WTC11 (cell line): ENCODE measurements around the gene CLN6. TPM values are rescaled to one million over a fixed set of nuclear protein-coding genes. Genes with fewer than 3 reads are reported as not detected.

Experiments
- ATAC-seq: fragments of 200-7000 bp; cut with Tn5 transposase; 2 replicates; pipeline ENCODE4 v1.10.0; 2021; ENCODE audit warnings: mild to moderate bottlenecking, moderate library complexity
- CTCF ChIA-PET: fragments of 300-600 bp; sonication (Branson Sonifier 250); formaldehyde crosslinking; loops from one replicate; lab custom pipeline; 2021; ENCODE audit warnings: antibody characterized with exemption; lab: Charles Lee
- POLR2A ChIA-PET: fragments of 350-600 bp; sonication (Branson Sonifier 250); formaldehyde crosslinking; loops from one replicate; lab custom pipeline; 2021; ENCODE audit warnings: antibody characterized with exemption; lab: Charles Lee
- DNase-seq: peaks from one replicate; pipeline ENCODE4 v3.0.0; 2021; ENCODE audit warnings: low spot score
- H3K27ac Mint-ChIP-seq: 2 replicates; pipeline ENCODE4 v1.8.0; 2021; ENCODE audit warnings: mixed read lengths
- H3K27me3 Mint-ChIP-seq: 2 replicates; pipeline ENCODE4 v1.8.0; 2021; ENCODE audit warnings: low read depth, mild to moderate bottlenecking, moderate library complexity, mixed read lengths
- H3K36me3 Mint-ChIP-seq: 2 replicates; pipeline ENCODE4 v1.8.0; 2021; ENCODE audit warnings: mixed read lengths
- H3K4me1 Mint-ChIP-seq: 2 replicates; pipeline ENCODE4 v1.8.0; 2022; ENCODE audit warnings: mixed read lengths
- H3K4me3 Mint-ChIP-seq: 2 replicates; pipeline ENCODE4 v1.8.0; 2021; ENCODE audit warnings: mild to moderate bottlenecking, moderate library complexity, mixed read lengths
- H3K9me3 Mint-ChIP-seq: 2 replicates; pipeline ENCODE4 v1.8.0; 2021; ENCODE audit warnings: mixed read lengths
- ETV6 ChIP-seq: sonication (generic); formaldehyde crosslinking; IDR thresholded peaks from 2 replicates; pipeline ENCODE4 v1.8.1; 2022; ENCODE audit warnings: mild to moderate bottlenecking, missing genetic modification reagents
- FOXJ3 ChIP-seq: sonication (generic); formaldehyde crosslinking; IDR thresholded peaks from 2 replicates; pipeline ENCODE4 v1.9.0; 2021; ENCODE audit warnings: missing genetic modification reagents, mild to moderate bottlenecking, borderline replicate concordance
- GRHL2 ChIP-seq: fragments of 250-450 bp; sonication (Bioruptor Pico); IDR thresholded peaks from 2 replicates; pipeline ENCODE4 v1.8.0; 2022; ENCODE audit warnings: mild to moderate bottlenecking, moderate library complexity; ENCODE audit not compliant: insufficient replicate concordance, severe bottlenecking
- GTF2I ChIP-seq: fragments of 250-450 bp; sonication (Bioruptor Pico); conservative IDR thresholded peaks from 2 replicates; pipeline ENCODE4 v1.4.0; 2021; ENCODE audit warnings: mild to moderate bottlenecking
- IRF1 ChIP-seq: sonication (generic); formaldehyde crosslinking; IDR thresholded peaks from 2 replicates; pipeline ENCODE4 v1.8.0; 2023; ENCODE audit warnings: missing genetic modification reagents
- OVOL2 ChIP-seq: fragments of 250-450 bp; sonication (Bioruptor Pico); IDR thresholded peaks from 2 replicates; pipeline ENCODE4 v1.9.0; 2021; ENCODE audit warnings: mild to moderate bottlenecking, borderline replicate concordance
- ZNF423 ChIP-seq: fragments of 250-450 bp; sonication (Bioruptor Pico); IDR thresholded peaks from 2 replicates; pipeline ENCODE4 v2.1.2; 2022; ENCODE audit warnings: mild to moderate bottlenecking, moderate library complexity
- total RNA-seq: library from RNA; stranded (reverse); gene quantifications from 3 replicates; pipeline ENCODE4 v1.2.3, GENCODE V29; 2021
- TF ChIP-seq, protein P1 (sequence below): fragments of 200-600 bp; IDR thresholded peaks from 2 replicates; pipeline ENCODE4 v1.8.0; 2022; ENCODE audit warnings: antibody characterized with exemption
- TF ChIP-seq, protein P2 (sequence below): sonication (generic); formaldehyde crosslinking; IDR thresholded peaks from 2 replicates; pipeline ENCODE4 v1.8.0; 2023; ENCODE audit warnings: missing genetic modification reagents, mild to moderate bottlenecking, borderline replicate concordance
- TF ChIP-seq, protein P3 (sequence below): sonication (generic); formaldehyde crosslinking; IDR thresholded peaks from 2 replicates; pipeline ENCODE4 v1.8.0; 2022; ENCODE audit warnings: mild to moderate bottlenecking, missing genetic modification reagents
- TF ChIP-seq, protein P4 (sequence below): fragments of 250-450 bp; sonication (Bioruptor Pico); IDR thresholded peaks from 2 replicates; pipeline ENCODE4 v2.1.2; 2022; ENCODE audit warnings: mild to moderate bottlenecking, moderate library complexity
- TF ChIP-seq, protein P5 (sequence below): sonication (generic); formaldehyde crosslinking; IDR thresholded peaks from 2 replicates; pipeline ENCODE4 v1.8.0; 2022; ENCODE audit warnings: mild to moderate bottlenecking, missing genetic modification reagents

CLN6 gene
- total RNA-seq, 1 experiment from 2014 or later: 50.2 TPM

DNA sequence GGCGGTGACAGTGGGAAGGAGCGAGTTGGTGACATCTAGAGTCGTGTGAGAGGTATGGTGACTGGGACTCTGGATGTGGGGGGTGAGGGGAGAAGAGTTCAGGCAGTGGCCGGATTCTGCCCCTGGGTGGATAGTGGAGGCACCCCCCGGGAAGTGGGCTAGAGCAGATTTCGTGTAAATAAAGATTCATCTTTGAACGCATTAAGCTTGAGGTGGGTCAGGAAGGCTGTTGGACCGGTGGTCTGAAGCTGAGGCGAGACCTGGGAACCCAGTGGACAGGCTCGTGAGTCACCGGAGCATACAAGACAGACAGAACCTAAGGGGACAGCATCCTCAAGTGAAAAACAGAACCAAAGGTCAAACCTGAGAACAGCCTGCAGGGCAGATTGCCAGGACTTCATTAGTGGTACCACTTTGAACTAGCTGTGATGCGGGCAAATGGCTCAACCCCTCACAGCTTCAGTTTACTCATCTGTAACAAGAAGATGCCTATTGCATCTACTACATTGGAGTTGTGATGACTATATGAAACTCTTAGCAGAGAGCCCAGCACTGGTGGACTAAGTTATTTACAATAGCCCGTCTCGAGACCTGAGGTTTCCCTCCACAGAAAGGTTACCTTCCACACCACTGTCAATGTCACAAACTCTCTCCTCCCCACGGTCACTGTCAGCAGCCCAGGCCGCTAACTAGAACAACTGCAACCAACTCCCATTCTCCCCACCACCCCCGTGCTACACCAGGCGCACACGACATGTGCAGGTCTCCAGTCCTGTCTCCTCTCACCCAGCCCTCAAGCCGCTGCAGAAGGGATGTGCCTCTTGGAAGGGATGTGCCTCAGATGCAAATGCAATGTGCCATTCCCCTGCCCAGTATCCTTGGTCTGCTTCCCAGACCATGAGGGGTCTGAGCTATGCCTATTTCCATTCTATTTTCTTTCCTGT is 901 bp upstream of the CLN6 start (continued):
- TF ChIP-seq, protein P1, sequence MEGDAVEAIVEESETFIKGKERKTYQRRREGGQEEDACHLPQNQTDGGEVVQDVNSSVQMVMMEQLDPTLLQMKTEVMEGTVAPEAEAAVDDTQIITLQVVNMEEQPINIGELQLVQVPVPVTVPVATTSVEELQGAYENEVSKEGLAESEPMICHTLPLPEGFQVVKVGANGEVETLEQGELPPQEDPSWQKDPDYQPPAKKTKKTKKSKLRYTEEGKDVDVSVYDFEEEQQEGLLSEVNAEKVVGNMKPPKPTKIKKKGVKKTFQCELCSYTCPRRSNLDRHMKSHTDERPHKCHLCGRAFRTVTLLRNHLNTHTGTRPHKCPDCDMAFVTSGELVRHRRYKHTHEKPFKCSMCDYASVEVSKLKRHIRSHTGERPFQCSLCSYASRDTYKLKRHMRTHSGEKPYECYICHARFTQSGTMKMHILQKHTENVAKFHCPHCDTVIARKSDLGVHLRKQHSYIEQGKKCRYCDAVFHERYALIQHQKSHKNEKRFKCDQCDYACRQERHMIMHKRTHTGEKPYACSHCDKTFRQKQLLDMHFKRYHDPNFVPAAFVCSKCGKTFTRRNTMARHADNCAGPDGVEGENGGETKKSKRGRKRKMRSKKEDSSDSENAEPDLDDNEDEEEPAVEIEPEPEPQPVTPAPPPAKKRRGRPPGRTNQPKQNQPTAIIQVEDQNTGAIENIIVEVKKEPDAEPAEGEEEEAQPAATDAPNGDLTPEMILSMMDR: no peak
- TF ChIP-seq, protein P2, sequence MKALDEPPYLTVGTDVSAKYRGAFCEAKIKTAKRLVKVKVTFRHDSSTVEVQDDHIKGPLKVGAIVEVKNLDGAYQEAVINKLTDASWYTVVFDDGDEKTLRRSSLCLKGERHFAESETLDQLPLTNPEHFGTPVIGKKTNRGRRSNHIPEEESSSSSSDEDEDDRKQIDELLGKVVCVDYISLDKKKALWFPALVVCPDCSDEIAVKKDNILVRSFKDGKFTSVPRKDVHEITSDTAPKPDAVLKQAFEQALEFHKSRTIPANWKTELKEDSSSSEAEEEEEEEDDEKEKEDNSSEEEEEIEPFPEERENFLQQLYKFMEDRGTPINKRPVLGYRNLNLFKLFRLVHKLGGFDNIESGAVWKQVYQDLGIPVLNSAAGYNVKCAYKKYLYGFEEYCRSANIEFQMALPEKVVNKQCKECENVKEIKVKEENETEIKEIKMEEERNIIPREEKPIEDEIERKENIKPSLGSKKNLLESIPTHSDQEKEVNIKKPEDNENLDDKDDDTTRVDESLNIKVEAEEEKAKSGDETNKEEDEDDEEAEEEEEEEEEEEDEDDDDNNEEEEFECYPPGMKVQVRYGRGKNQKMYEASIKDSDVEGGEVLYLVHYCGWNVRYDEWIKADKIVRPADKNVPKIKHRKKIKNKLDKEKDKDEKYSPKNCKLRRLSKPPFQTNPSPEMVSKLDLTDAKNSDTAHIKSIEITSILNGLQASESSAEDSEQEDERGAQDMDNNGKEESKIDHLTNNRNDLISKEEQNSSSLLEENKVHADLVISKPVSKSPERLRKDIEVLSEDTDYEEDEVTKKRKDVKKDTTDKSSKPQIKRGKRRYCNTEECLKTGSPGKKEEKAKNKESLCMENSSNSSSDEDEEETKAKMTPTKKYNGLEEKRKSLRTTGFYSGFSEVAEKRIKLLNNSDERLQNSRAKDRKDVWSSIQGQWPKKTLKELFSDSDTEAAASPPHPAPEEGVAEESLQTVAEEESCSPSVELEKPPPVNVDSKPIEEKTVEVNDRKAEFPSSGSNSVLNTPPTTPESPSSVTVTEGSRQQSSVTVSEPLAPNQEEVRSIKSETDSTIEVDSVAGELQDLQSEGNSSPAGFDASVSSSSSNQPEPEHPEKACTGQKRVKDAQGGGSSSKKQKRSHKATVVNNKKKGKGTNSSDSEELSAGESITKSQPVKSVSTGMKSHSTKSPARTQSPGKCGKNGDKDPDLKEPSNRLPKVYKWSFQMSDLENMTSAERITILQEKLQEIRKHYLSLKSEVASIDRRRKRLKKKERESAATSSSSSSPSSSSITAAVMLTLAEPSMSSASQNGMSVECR: no peak
- TF ChIP-seq, all 79 proteins: peak for 0

GRCh38 chr15:68228971-68229385 is 550 bp downstream of the CLN6 start:
- ChIA-PET POLR2A (interaction anchor here (0.8 to 2.6 kb wide), 6 partner anchors 9 to 78 kb away, joined by 3 to 13 read pairs (median 4); partner anchors contain the start of gene FEM1B), CTCF (interaction anchor here (0.5 to 6.9 kb wide), 8 partner anchors 8 to 1248 kb away, joined by 3 to 33 read pairs (median 4); no protein-coding TSS in a partner anchor)
- TF ChIP-seq, protein P3, sequence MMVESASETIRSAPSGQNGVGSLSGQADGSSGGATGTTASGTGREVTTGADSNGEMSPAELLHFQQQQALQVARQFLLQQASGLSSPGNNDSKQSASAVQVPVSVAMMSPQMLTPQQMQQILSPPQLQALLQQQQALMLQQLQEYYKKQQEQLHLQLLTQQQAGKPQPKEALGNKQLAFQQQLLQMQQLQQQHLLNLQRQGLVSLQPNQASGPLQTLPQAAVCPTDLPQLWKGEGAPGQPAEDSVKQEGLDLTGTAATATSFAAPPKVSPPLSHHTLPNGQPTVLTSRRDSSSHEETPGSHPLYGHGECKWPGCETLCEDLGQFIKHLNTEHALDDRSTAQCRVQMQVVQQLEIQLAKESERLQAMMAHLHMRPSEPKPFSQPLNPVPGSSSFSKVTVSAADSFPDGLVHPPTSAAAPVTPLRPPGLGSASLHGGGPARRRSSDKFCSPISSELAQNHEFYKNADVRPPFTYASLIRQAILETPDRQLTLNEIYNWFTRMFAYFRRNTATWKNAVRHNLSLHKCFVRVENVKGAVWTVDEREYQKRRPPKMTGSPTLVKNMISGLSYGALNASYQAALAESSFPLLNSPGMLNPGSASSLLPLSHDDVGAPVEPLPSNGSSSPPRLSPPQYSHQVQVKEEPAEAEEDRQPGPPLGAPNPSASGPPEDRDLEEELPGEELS (CRISPR knock-in tag): no peak
- TF ChIP-seq, protein P4, sequence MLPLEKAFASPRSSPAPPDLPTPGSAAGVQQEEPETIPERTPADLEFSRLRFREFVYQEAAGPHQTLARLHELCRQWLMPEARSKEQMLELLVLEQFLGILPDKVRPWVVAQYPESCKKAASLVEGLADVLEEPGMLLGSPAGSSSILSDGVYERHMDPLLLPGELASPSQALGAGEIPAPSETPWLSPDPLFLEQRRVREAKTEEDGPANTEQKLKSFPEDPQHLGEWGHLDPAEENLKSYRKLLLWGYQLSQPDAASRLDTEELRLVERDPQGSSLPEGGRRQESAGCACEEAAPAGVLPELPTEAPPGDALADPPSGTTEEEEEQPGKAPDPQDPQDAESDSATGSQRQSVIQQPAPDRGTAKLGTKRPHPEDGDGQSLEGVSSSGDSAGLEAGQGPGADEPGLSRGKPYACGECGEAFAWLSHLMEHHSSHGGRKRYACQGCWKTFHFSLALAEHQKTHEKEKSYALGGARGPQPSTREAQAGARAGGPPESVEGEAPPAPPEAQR (CRISPR knock-in tag): no peak
- TF ChIP-seq GTF2I (CRISPR knock-in tag) (no peak), OVOL2 (no peak), FOXJ3 (CRISPR knock-in tag) (no peak), ZNF423 (no peak), IRF1 (peak; percentile 86), GRHL2 (CRISPR knock-in tag) (no peak), ETV6 (CRISPR knock-in tag) (no peak)
- TF ChIP-seq, protein P5, sequence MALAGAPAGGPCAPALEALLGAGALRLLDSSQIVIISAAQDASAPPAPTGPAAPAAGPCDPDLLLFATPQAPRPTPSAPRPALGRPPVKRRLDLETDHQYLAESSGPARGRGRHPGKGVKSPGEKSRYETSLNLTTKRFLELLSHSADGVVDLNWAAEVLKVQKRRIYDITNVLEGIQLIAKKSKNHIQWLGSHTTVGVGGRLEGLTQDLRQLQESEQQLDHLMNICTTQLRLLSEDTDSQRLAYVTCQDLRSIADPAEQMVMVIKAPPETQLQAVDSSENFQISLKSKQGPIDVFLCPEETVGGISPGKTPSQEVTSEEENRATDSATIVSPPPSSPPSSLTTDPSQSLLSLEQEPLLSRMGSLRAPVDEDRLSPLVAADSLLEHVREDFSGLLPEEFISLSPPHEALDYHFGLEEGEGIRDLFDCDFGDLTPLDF: 0 out of 2 replicates have a peak, but pooled peaks have one; percentile 60
- TF ChIP-seq, protein P2: 0 out of 2 replicates have a peak, but pooled peaks have one; percentile 69
- peak overlapping the region; percentile 75 for H3K27ac Mint-ChIP-seq
- H3K36me3 Mint-ChIP-seq: peaks cover 9% of the 10 kb centered on the region; the same call in 1 of the 2 replicates
- peaks cover 7% of the 10 kb centered on the region; the same call in 1 of the 2 replicates for H3K9me3 Mint-ChIP-seq
- peaks cover 28% of the 10 kb centered on the region for H3K4me1 Mint-ChIP-seq
- peaks cover 14% of the 10 kb centered on the region for H3K27me3 Mint-ChIP-seq
- H3K4me3 Mint-ChIP-seq: peak overlapping the region; percentile 93
- ATAC-seq: peak; percentile 12
- DNase-seq: no peak
